Ovary (tissue), 3 donors: Measurements from ENCODE around the gene PDZRN3.

Experiments used
- CTCF ChIP-seq, 3 donors: fragments of 450-650 bp in 2 of 3; fragments of 200-600 bp in 1 of 3; IDR thresholded peaks; one replicate each; pipeline versions ENCODE4 v1.5.1 to v1.8.0; 2016 to 2022; ENCODE audit warnings: antibody characterized with exemption in 3 of 3, mild to moderate bottlenecking in 1 of 3
- EP300 ChIP-seq: sonication (generic); formaldehyde crosslinking; IDR thresholded peaks from one replicate; pipeline ENCODE4 v1.6.1; 2017; ENCODE audit warnings: antibody characterized with exemption
- POLR2A ChIP-seq: fragments of 450-650 bp; IDR thresholded peaks from one replicate; pipeline ENCODE4 v1.6.1; 2017; ENCODE audit warnings: antibody characterized with exemption, mild to moderate bottlenecking, moderate library complexity
- donor health status: DM: no; HTN: no; CAD: no.

- no peak for TF ChIP-seq POLR2A
- TF ChIP-seq CTCF (IDR thresholded peaks at IDR 0.05), result no peak
- no peak for TF ChIP-seq EP300
Measured at GRCh38 chr3:73475717-73476116, 149.0 kb downstream of the PDZRN3 start.
